ENCODE measurements around the gene OTUD5.
"Not testable (repeated sequence)": the region's sequence is repeated elsewhere in the genome, so short reads cannot be mapped to it uniquely, and the experiment has no call there.

Gene OTUD5

GRCh38 chrX:48980341-48980740 is 22.9 kb upstream of the OTUD5 start:
- H3K9me3 Mint-ChIP-seq, H3K27ac Mint-ChIP-seq, H3K4me3 Mint-ChIP-seq, DNase-seq, H3K27me3 Mint-ChIP-seq, CTCF ChIA-PET: not testable (repeated sequence)
- Mint-ChIP-seq H3K4me1 (peaks cover 11% of the 10 kb centered on the region), H3K36me3 (peaks cover 43% of the 10 kb centered on the region)

GRCh38 chrX:48978226-48978625 is 20.8 kb upstream of the OTUD5 start:
- CTCF ChIA-PET: no interaction called here
- no peak overlapping the region for H3K27ac Mint-ChIP-seq
- peaks cover 11% of the 10 kb centered on the region for H3K4me1 Mint-ChIP-seq
- H3K4me3 Mint-ChIP-seq: no peak overlapping the region
- H3K27me3 Mint-ChIP-seq: no peaks in the 10 kb centered on the region
- no peak for DNase-seq
- no peaks in the 10 kb centered on the region for H3K9me3 Mint-ChIP-seq
- H3K36me3 Mint-ChIP-seq: peaks cover 39% of the 10 kb centered on the region

GRCh38 chrX:48976086-48976485 is 18.7 kb upstream of the OTUD5 start:
- no peak for DNase-seq
- Mint-ChIP-seq H3K9me3 (no peaks in the 10 kb centered on the region), H3K4me3 (no peak overlapping the region), H3K27me3 (peaks cover 5% of the 10 kb centered on the region), H3K36me3 (peaks cover 36% of the 10 kb centered on the region), H3K27ac (peak overlapping the region; percentile 52), H3K4me1 (peaks cover 24% of the 10 kb centered on the region)
- CTCF ChIA-PET: no interaction called here

GRCh38 chrX:48975541-48975940 is 18.1 kb upstream of the OTUD5 start:
- peaks cover 26% of the 10 kb centered on the region for H3K4me1 Mint-ChIP-seq
- H3K36me3 Mint-ChIP-seq: peaks cover 34% of the 10 kb centered on the region
- H3K9me3 Mint-ChIP-seq: no peaks in the 10 kb centered on the region
- DNase-seq: no peak
- CTCF ChIA-PET: no interaction called here
- H3K4me3 Mint-ChIP-seq: no peak overlapping the region
- peak overlapping the region; percentile 68 for H3K27ac Mint-ChIP-seq
- peaks cover 10% of the 10 kb centered on the region for H3K27me3 Mint-ChIP-seq

GRCh38 chrX:48975041-48975440 is 17.6 kb upstream of the OTUD5 start:
- Mint-ChIP-seq H3K27ac (no peak overlapping the region), H3K4me1 (peaks cover 27% of the 10 kb centered on the region), H3K4me3 (no peak overlapping the region), H3K36me3 (peaks cover 30% of the 10 kb centered on the region), H3K27me3 (peaks cover 12% of the 10 kb centered on the region), H3K9me3 (no peaks in the 10 kb centered on the region)
- CTCF ChIA-PET: interaction anchor here (1.3 kb wide), 1 partner anchor 13 kb away, joined by 5 read pairs; no protein-coding TSS in a partner anchor
- no peak for DNase-seq

- Mint-ChIP-seq H3K36me3 (peaks cover 28% of the 10 kb centered on the region), H3K9me3 (no peaks in the 10 kb centered on the region), H3K4me3 (no peak overlapping the region), H3K4me1 (peaks cover 27% of the 10 kb centered on the region), H3K27ac (no peak overlapping the region), H3K27me3 (peaks cover 12% of the 10 kb centered on the region)
- DNase-seq: no peak
- CTCF ChIA-PET: interaction anchor here (1.3 kb wide), 1 partner anchor 13 kb away, joined by 5 read pairs; no protein-coding TSS in a partner anchor
Measured at GRCh38 chrX:48974574-48974973, 17.2 kb upstream of the OTUD5 start.

GRCh38 chrX:48974033-48974432 is 16.6 kb upstream of the OTUD5 start:
- H3K4me1 Mint-ChIP-seq: peaks cover 27% of the 10 kb centered on the region
- CTCF ChIA-PET: interaction anchor here (1.3 to 2.3 kb wide), 2 partner anchors 12 to 69 kb away, joined by 5 to 9 read pairs; partner anchors contain the start of gene TFE3
- H3K36me3 Mint-ChIP-seq: peaks cover 28% of the 10 kb centered on the region

GRCh38 chrX:48972220-48973164 is 15.1 kb upstream of the OTUD5 start:
- H3K27me3 Mint-ChIP-seq: peaks cover 12% of the 10 kb centered on the region
- H3K27ac Mint-ChIP-seq: no peak overlapping the region
- no peaks in the 10 kb centered on the region for H3K9me3 Mint-ChIP-seq
- peak; percentile 53 for DNase-seq
- no peak overlapping the region for H3K4me3 Mint-ChIP-seq
- CTCF ChIA-PET: interaction anchor here (0.6 to 2.3 kb wide), 4 partner anchors 14 to 134 kb away, joined by 3 to 9 read pairs (median 4); partner anchors contain the start of gene TFE3
- H3K36me3 Mint-ChIP-seq: peaks cover 19% of the 10 kb centered on the region
- H3K4me1 Mint-ChIP-seq: peaks cover 25% of the 10 kb centered on the region

More at GRCh38 chrX:48974033-48974432, 16.6 kb upstream of the OTUD5 start:
- DNase-seq: no peak
- Mint-ChIP-seq H3K4me3 (no peak overlapping the region), H3K27me3 (peaks cover 12% of the 10 kb centered on the region), H3K27ac (no peak overlapping the region), H3K9me3 (no peaks in the 10 kb centered on the region)

GRCh38 chrX:48971249-48972219 is 14.1 kb upstream of the OTUD5 start, which contains the start of gene KCND1:
TSS of gene KCND1 (minus strand) at chrX:48971844. CDS start at chrX:48970271, 1,573 bp downstream.
- CTCF ChIA-PET: interaction anchor here (0.9 to 2.3 kb wide), 3 partner anchors 13 to 135 kb away, joined by 3 to 9 read pairs (median 4); partner anchors contain the start of gene TFE3
- H3K4me1 Mint-ChIP-seq: peaks cover 23% of the 10 kb centered on the region
- no peaks in the 10 kb centered on the region for H3K9me3 Mint-ChIP-seq
- peaks cover 19% of the 10 kb centered on the region for H3K36me3 Mint-ChIP-seq
- H3K27ac Mint-ChIP-seq: no peak within 1 kb of the TSS
- no peak within 1 kb of the TSS for H3K4me3 Mint-ChIP-seq
- H3K27me3 Mint-ChIP-seq: peaks cover 12% of the 10 kb centered on the region
- DNase-seq: peak; percentile 21

GRCh38 chrX:48969471-48969870 is 12.1 kb upstream of the OTUD5 start:
- Mint-ChIP-seq H3K27me3 (peaks cover 12% of the 10 kb centered on the region), H3K4me3 (no peak overlapping the region), H3K9me3 (no peaks in the 10 kb centered on the region), H3K27ac (no peak overlapping the region), H3K4me1 (peaks cover 17% of the 10 kb centered on the region), H3K36me3 (peaks cover 6% of the 10 kb centered on the region)
- DNase-seq: no peak
- CTCF ChIA-PET: no interaction called here

- H3K36me3 Mint-ChIP-seq: peaks cover 3% of the 10 kb centered on the region
- H3K27me3 Mint-ChIP-seq: peaks cover 12% of the 10 kb centered on the region
- CTCF ChIA-PET: no interaction called here
- H3K4me1 Mint-ChIP-seq: peaks cover 17% of the 10 kb centered on the region
- no peaks in the 10 kb centered on the region for H3K9me3 Mint-ChIP-seq
- no peak overlapping the region for H3K27ac Mint-ChIP-seq
- DNase-seq: no peak
- H3K4me3 Mint-ChIP-seq: no peak overlapping the region
Measured at GRCh38 chrX:48968377-48968776, 11.0 kb upstream of the OTUD5 start.

GRCh38 chrX:48966796-48967579 is 9.6 kb upstream of the OTUD5 start:
- peaks cover 9% of the 10 kb centered on the region for H3K4me1 Mint-ChIP-seq
- no peak overlapping the region for H3K4me3 Mint-ChIP-seq
- H3K27ac Mint-ChIP-seq: no peak overlapping the region
- H3K36me3 Mint-ChIP-seq: no peaks in the 10 kb centered on the region
- no peak for DNase-seq
- H3K27me3 Mint-ChIP-seq: peaks cover 11% of the 10 kb centered on the region
- CTCF ChIA-PET: no interaction called here
- no peaks in the 10 kb centered on the region for H3K9me3 Mint-ChIP-seq

- Mint-ChIP-seq H3K4me3 (no peak overlapping the region), H3K27ac (no peak overlapping the region), H3K36me3 (no peaks in the 10 kb centered on the region), H3K27me3 (peaks cover 6% of the 10 kb centered on the region), H3K4me1 (peaks cover 6% of the 10 kb centered on the region), H3K9me3 (no peaks in the 10 kb centered on the region)
- no peak for DNase-seq
- CTCF ChIA-PET: no interaction called here
Measured at GRCh38 chrX:48965959-48966358, 8.6 kb upstream of the OTUD5 start.
